HEK293 (cell line): ENCODE results near the gene ENSA.

ENCODE experiments used
- ZNF23 ChIP-seq: fragments of 450-650 bp; formaldehyde crosslinking; IDR thresholded peaks from 2 replicates; pipeline ENCODE4 v1.5.1; 2016; ENCODE audit warnings: missing biosample characterization, missing genetic modification characterization, borderline replicate concordance
- ZNF558 ChIP-seq: fragments of 450-650 bp; formaldehyde crosslinking; IDR thresholded peaks from 2 replicates; pipeline ENCODE4 v1.5.1; 2016; ENCODE audit warnings: missing biosample characterization, missing genetic modification characterization

DNA sequence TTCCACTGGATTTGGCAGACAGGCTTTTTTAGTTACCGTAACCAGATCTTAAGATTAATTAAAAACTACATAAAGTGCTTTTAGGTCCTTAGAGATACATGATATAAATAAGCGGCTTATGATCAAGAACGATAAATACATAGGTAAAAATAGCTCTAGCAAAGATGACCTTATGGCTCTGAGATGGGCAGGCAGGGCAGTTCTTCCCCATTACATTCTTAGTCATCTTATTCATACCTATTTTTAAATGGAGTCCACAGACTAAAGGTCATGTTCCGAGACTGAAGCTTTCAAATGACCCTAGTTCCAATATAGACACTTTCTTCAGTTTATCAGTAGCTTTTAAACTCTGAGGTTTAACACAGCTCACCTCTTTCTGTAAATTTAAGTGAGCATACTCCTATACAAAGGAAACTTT is 54.3 kb downstream of the ENSA start:
- TF ChIP-seq ZNF23 (no peak), ZNF558 (tag by site-specific recombination) (no peak)
